ENCODE results near the gene C12orf76.

Gene C12orf76

DNA sequence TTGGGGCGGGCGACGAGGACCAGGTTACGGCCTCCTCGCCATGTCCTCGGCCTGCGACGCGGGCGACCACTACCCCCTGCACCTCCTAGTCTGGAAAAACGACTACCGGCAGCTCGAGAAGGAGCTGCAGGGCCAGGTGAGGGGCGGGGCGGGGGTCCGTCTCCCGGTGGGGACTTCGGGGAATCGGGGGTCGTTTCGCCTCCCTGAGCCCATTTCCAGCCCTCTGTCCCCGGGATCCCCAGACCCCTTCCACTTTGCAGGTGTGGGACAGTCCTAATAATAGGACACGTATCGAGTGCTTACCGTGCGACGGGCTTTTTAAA is 48.7 kb downstream of the C12orf76 start:
- TF ChIP-seq, protein P1, sequence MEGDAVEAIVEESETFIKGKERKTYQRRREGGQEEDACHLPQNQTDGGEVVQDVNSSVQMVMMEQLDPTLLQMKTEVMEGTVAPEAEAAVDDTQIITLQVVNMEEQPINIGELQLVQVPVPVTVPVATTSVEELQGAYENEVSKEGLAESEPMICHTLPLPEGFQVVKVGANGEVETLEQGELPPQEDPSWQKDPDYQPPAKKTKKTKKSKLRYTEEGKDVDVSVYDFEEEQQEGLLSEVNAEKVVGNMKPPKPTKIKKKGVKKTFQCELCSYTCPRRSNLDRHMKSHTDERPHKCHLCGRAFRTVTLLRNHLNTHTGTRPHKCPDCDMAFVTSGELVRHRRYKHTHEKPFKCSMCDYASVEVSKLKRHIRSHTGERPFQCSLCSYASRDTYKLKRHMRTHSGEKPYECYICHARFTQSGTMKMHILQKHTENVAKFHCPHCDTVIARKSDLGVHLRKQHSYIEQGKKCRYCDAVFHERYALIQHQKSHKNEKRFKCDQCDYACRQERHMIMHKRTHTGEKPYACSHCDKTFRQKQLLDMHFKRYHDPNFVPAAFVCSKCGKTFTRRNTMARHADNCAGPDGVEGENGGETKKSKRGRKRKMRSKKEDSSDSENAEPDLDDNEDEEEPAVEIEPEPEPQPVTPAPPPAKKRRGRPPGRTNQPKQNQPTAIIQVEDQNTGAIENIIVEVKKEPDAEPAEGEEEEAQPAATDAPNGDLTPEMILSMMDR (IDR thresholded peaks at IDR 0.05; ENCODE audit: extremely low read depth, insufficient read depth, missing control alignments): no peak
- in situ Hi-C loops (cut with MboI; ENCODE audit: low pct_unique_long_range_greater_than_20kb, low sequenced_read_pairs, unreplicated experiment): no loop called here

GRCh38 chr12:109998904-109999648 is 49.2 kb downstream of the C12orf76 start, which contains the start of gene ANKRD13A:
Gene ANKRD13A, plus strand, starts transcription at chr12:109999430. Its CDS starts 259 bp downstream, at chr12:109999689.
- in situ Hi-C loops (cut with MboI; ENCODE audit: low pct_unique_long_range_greater_than_20kb, low sequenced_read_pairs, unreplicated experiment): no loop called here
- TF ChIP-seq, protein P1 (IDR thresholded peaks at IDR 0.05; ENCODE audit: extremely low read depth, insufficient read depth, missing control alignments): no peak
- peak; percentile 89 for DNase-seq (ENCODE audit: low spot score)

More for the DNA sequence above, 48.7 kb downstream of the C12orf76 start:
- DNase-seq (ENCODE audit: low spot score): no peak

DNA sequence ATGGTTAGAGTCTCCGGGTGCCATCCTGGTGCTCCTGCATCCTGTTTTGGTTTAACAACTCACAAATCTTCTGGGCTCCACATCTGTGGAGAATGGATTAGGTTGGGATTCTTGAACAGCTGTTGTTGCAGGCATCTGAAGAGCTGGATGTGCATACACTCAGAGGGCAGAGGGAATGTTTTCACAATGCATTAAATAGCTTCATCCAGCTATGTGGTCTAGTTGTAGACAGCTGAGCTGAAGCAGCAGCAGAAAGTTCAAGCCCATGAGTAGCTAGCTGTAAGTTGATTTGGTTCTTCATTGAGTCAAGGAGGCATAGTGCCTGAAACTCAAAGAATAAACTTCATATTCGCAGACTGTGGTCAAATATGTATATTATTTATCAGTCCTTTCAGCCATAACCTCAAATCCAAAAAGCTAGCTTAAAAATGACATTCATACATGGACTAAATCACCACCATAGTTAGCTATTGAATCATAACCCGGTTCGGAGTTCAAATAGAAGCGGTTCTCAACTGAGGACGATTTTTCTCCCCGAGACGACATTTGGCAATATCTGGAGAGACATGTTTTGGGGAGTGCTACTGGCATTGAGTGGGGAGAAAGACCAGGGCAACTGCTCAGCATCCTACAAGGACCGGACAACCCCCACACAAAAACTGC is 50.0 kb downstream of the C12orf76 start:
- TF ChIP-seq, protein P1 (IDR thresholded peaks at IDR 0.05; ENCODE audit: extremely low read depth, insufficient read depth, missing control alignments): no peak
- DNase-seq (ENCODE audit: low spot score): no peak
- in situ Hi-C loops (cut with MboI; ENCODE audit: low pct_unique_long_range_greater_than_20kb, low sequenced_read_pairs, unreplicated experiment): no loop called here

- DNase-seq (ENCODE audit: low spot score): no peak
- TF ChIP-seq, protein P1 (IDR thresholded peaks at IDR 0.05; ENCODE audit: extremely low read depth, insufficient read depth, missing control alignments): no peak
- in situ Hi-C loops (cut with MboI; ENCODE audit: low pct_unique_long_range_greater_than_20kb, low sequenced_read_pairs, unreplicated experiment): no loop called here
These were observed 50.9 kb downstream of the C12orf76 start for GRCh38 chr12:109997393-109997792.

- no peak for DNase-seq (ENCODE audit: low spot score)
- in situ Hi-C loops (cut with MboI; ENCODE audit: low pct_unique_long_range_greater_than_20kb, low sequenced_read_pairs, unreplicated experiment): no loop called here
These were observed 51.9 kb downstream of the C12orf76 start for GRCh38 chr12:109996483-109996853.

GRCh38 chr12:109995686-109996482 is 52.4 kb downstream of the C12orf76 start, which contains the start of gene GIT2:
Gene GIT2, minus strand, starts transcription at chr12:109996368. Its CDS starts 144 bp downstream, at chr12:109996224.
- in situ Hi-C loops (cut with MboI; ENCODE audit: low pct_unique_long_range_greater_than_20kb, low sequenced_read_pairs, unreplicated experiment): no loop called here
- peak; percentile 95 for DNase-seq (ENCODE audit: low spot score)
- TF ChIP-seq, protein P1 (IDR thresholded peaks at IDR 0.05; ENCODE audit: extremely low read depth, insufficient read depth, missing control alignments): no peak

More at GRCh38 chr12:109996483-109996853, 51.9 kb downstream of the C12orf76 start:
- TF ChIP-seq, protein P1 (IDR thresholded peaks at IDR 0.05; ENCODE audit: extremely low read depth, insufficient read depth, missing control alignments): no peak

Data from GM13977 (cell line).